Left ventricle myocardium inferior (tissue), 1 donor: Measurements from ENCODE around the gene RFWD3. TPM values are rescaled to one million over a fixed set of nuclear protein-coding genes. Genes with fewer than 3 reads are reported as not detected.

Experiments
- DNase-seq: peaks from one replicate; pipeline ENCODE4 v3.0.0-alpha.2; 2020
- H3K27ac ChIP-seq: fragments of 200-600 bp; replicated peaks from 2 replicates; pipeline ENCODE4 v1.8.0; 2021
- H3K27me3 ChIP-seq: fragments of 200-600 bp; 2 replicates; pipeline ENCODE4 v1.8.0; 2021; ENCODE audit warnings: low read depth
- H3K36me3 ChIP-seq: fragments of 200-600 bp; 2 replicates; pipeline ENCODE4 v1.8.0; 2021
- H3K4me1 ChIP-seq: fragments of 200-600 bp; 2 replicates; pipeline ENCODE4 v1.8.0; 2021
- H3K4me3 ChIP-seq: fragments of 200-600 bp; 2 replicates; pipeline ENCODE4 v1.8.0; 2021; ENCODE audit warnings: mild to moderate bottlenecking, moderate library complexity
- H3K9me3 ChIP-seq: fragments of 200-600 bp; replicated peaks from 2 replicates; pipeline ENCODE4 v1.8.0; 2021
- intact Hi-C: fragments of 100-400 bp; cut with micrococcal nuclease; formaldehyde crosslinking; loops from one replicate; pipeline ENCODE4 v1.11.0; 2022
- total RNA-seq: library from RNA; stranded (reverse); fragmentation: NEBNext Ultra II Directional; extraction: Animal tissue kit (Norgen Biotek cat#: 25700); gene quantifications from one replicate; pipeline ENCODE4 v1.2.1, GENCODE V29; 2021
- TF ChIP-seq, protein P1 (sequence below): fragments of 200-600 bp; IDR thresholded peaks from 2 replicates; pipeline ENCODE4 v1.8.0; 2021; ENCODE audit warnings: antibody characterized with exemption, mild to moderate bottlenecking, borderline replicate concordance
- donor health status: DM: no; HTN: yes; CAD: no; lungs with severe emphysema.

RFWD3 gene
- total RNA-seq, 1 donor from 2014 or later: 5.9 TPM

DNA sequence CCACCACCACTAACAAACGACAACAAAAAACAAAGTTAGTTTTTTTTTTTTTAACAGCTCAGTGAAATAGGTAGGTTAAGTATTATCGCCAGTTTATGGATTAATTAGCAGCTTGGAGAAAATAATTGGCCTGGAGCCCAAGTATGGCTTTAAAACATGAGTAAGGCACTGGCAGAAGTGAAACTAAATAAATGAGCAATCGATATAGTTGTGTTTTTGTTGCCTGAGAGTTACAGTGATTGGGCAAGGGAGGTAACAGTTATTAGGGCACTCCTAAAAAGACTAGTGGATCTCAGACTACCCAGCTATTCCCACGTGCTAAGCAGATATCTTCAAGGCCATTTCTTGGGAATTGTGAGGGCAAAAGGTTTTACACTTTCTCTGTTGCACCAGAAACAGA, 31.5 kb upstream of the RFWD3 start:
- Histone ChIP-seq H3K36me3 (peaks cover 13% of the 10 kb centered on the region), H3K4me1 (peaks cover 42% of the 10 kb centered on the region), H3K9me3 (no peaks in the 10 kb centered on the region), H3K4me3 (peak overlapping the region; percentile 82), H3K27ac (no peak overlapping the region), H3K27me3 (no peaks in the 10 kb centered on the region)
- intact Hi-C loops: no loop called here
- TF ChIP-seq, protein P1, sequence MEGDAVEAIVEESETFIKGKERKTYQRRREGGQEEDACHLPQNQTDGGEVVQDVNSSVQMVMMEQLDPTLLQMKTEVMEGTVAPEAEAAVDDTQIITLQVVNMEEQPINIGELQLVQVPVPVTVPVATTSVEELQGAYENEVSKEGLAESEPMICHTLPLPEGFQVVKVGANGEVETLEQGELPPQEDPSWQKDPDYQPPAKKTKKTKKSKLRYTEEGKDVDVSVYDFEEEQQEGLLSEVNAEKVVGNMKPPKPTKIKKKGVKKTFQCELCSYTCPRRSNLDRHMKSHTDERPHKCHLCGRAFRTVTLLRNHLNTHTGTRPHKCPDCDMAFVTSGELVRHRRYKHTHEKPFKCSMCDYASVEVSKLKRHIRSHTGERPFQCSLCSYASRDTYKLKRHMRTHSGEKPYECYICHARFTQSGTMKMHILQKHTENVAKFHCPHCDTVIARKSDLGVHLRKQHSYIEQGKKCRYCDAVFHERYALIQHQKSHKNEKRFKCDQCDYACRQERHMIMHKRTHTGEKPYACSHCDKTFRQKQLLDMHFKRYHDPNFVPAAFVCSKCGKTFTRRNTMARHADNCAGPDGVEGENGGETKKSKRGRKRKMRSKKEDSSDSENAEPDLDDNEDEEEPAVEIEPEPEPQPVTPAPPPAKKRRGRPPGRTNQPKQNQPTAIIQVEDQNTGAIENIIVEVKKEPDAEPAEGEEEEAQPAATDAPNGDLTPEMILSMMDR: no peak
- no peak for DNase-seq

DNA sequence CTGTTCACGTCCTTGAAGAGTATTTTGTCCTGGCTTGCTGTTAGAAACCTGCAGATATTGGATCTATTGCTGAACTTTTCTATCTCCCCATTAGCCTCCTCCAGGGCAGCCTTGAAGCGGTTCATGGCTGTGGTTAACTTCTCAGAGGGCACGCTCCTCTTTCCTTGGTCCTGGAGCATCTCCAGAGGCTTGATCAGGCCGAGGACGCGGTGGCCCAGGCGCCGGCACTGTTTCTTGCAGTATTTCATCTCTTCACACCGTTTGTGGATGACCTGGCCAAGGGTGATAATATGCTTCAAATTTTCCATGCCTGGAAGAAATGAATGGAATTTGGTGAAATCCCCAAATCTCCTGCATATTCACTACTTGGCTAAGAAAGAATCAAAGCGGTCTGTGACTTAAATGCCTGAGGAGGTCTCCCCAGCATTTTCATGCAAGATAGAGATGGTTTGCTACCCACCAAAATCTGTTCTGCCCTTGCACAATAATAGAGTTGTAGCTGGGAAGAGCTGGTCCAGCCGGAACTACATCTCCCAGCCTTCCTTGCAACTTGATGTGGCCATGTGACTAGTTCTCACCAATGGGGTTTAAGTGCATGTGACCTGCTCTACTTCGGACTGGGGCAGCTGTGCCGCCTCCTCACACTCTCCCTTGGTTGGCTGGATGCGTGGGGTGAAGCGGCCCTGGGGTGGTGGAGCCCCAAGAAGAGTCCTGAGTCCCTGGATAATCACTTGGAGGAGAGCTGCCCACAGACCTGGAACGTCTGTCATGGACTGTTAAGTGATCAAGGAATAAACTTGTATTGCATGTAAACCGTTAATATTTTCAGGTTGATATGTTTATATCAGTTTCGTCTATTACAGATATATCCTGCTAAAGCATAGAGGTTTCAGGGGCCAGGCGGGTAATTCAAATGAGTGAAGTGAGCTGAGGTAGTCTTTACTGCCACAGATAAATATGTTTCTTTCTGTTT, 29.1 kb upstream of the RFWD3 start:
- TF ChIP-seq, protein P1: no peak
- Histone ChIP-seq H3K27ac (peak overlapping the region; percentile 43), H3K27me3 (no peaks in the 10 kb centered on the region), H3K36me3 (peaks cover 29% of the 10 kb centered on the region), H3K4me1 (peaks cover 33% of the 10 kb centered on the region), H3K4me3 (peak overlapping the region; percentile 61), H3K9me3 (no peaks in the 10 kb centered on the region)
- intact Hi-C loops: no loop called here
- peak; percentile 70 for DNase-seq

DNA sequence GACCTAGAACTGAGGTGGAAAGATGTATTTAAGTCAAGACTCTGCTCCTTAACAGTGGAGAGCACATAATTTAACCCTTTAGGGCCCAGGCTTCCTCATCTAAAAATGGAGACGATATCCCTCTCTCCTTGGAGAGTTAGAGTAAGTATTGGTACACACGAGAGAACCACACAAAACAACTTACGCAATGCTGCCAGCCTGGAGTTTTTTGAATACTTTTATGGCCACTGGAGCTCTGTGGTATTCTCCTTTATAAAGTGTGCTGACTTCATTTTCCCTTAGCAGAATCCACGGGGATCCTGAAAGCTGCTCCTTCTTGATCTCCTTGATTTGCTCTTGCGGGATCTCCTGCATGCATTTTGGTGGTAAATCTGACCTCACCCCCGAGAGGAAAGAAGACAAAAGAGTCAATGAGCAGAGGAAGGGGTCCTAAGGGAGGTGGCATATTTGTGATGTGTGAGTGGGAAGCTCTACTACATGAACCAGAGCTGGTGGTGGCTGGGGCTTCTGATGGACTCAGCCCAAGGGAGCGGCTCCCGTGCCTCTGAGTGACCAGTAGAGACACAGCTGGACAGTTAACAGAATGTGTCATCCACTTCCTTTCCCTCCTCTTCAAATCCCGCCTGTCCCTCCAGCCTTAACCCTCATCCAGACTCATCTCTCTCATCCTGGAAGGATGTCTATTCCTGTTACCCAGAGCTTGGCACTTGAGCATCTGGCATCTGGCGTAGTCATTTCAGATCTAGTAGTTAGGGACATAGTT, 24.6 kb upstream of the RFWD3 start:
- intact Hi-C loops: no loop called here
- Histone ChIP-seq H3K9me3 (no peaks in the 10 kb centered on the region), H3K36me3 (peaks cover 50% of the 10 kb centered on the region), H3K4me3 (no peak overlapping the region), H3K27me3 (no peaks in the 10 kb centered on the region), H3K27ac (no peak overlapping the region), H3K4me1 (peaks cover 4% of the 10 kb centered on the region)
- no peak for DNase-seq
- TF ChIP-seq, protein P1: no peak

DNA sequence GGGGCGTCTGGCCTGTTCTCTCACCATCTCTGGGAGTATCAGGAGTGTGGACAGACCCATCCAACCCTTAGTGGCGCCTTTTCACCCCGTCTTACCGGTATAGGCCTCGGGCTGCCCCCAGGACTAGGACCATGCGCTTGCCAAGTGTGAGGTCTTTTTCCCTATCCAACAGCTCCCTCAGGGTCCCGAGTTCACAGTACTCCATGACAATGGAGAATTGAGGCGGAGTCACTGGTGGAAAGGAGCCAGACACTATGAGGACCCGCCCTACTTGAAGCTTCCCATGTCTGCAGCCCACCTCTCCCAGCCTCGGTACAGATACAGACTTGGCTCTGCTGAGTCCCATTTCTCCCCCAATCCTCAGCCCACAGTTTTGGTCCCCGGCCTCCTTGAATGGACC, 15.9 kb upstream of the RFWD3 start:
- Histone ChIP-seq H3K36me3 (peaks cover 36% of the 10 kb centered on the region), H3K27me3 (no peaks in the 10 kb centered on the region), H3K4me1 (no peaks in the 10 kb centered on the region), H3K4me3 (no peak overlapping the region), H3K27ac (no peak overlapping the region), H3K9me3 (no peaks in the 10 kb centered on the region)
- no peak for DNase-seq
- intact Hi-C loops: no loop called here
- TF ChIP-seq, protein P1: no peak

DNA sequence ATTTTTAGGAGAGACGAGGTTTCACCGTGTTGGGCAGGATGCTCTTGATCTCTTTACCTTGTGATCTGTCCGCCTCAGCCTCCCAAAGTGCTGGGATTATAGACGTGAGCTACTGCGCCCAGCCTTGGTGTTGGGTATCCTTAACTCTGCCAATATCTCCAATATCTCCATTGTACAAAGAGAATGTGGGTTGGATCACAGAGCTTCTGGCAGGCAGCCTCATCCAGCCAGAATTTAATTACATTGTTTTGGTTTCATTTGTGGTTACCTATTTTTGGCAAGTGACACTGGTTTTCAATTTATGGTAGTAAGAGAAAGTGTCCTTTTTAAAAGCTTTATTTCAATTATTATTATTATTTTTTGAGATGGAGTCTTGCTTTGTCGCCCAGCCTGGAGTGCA, 14.0 kb upstream of the RFWD3 start:
- TF ChIP-seq, protein P1: no peak
- H3K9me3 ChIP-seq: no peaks in the 10 kb centered on the region
- no peak overlapping the region for H3K27ac ChIP-seq
- H3K36me3 ChIP-seq: peaks cover 32% of the 10 kb centered on the region
- no peak overlapping the region for H3K4me3 ChIP-seq
- no peaks in the 10 kb centered on the region for H3K27me3 ChIP-seq
- no peak for DNase-seq
- intact Hi-C loops: no loop called here
- no peaks in the 10 kb centered on the region for H3K4me1 ChIP-seq
